ENCODE results near the gene CPSF6. TPM values are rescaled to one million over a fixed set of nuclear protein-coding genes. Genes with fewer than 3 reads are reported as not detected.

Gene CPSF6
- 16.7 and 21.6 TPM in 2 replicates for polyA plus RNA-seq

GRCh38 chr12:69239352-69239921 is at the start of gene CPSF6:
Gene CPSF6, plus strand, starts transcription at chr12:69239569. Its CDS starts 78 bp downstream, at chr12:69239647.

Other genes starting within 250 kb of the CPSF6 start
- gene LYZ, start 108.8 kb downstream of the CPSF6 start, polyA plus RNA-seq: not detected in 2 replicates
- 31.2 and 44.4 TPM in 2 replicates for gene YEATS4, start 120.2 kb downstream of the CPSF6 start, polyA plus RNA-seq
- gene FRS2, start 230.8 kb downstream of the CPSF6 start, polyA plus RNA-seq: 10.0 and 10.1 TPM in 2 replicates